PC-3 (cell line): ENCODE data around the gene HOXD4.

Experiments used
- CTCF ChIP-seq: fragments of 300-600 bp; sonication (generic); conservative IDR thresholded peaks from 2 replicates; pipeline ENCODE4 v1.5.1; 2017; ENCODE audit warnings: antibody characterized with exemption, low read depth, mild to moderate bottlenecking, low read length
- EZH2 ChIP-seq: fragments of 300-600 bp; sonication (generic); IDR thresholded peaks from one replicate; pipeline ENCODE4 v1.6.1; 2017; ENCODE audit warnings: antibody characterized with exemption, mild to moderate bottlenecking, low read length; ENCODE audit not compliant: unreplicated experiment
- EZH2phosphoT487 ChIP-seq: fragments of 300-600 bp; sonication (generic); IDR thresholded peaks from 2 replicates; pipeline ENCODE4 v1.6.1; 2018; ENCODE audit warnings: mild to moderate bottlenecking, antibody characterized with exemption, low read length, borderline replicate concordance

DNA sequence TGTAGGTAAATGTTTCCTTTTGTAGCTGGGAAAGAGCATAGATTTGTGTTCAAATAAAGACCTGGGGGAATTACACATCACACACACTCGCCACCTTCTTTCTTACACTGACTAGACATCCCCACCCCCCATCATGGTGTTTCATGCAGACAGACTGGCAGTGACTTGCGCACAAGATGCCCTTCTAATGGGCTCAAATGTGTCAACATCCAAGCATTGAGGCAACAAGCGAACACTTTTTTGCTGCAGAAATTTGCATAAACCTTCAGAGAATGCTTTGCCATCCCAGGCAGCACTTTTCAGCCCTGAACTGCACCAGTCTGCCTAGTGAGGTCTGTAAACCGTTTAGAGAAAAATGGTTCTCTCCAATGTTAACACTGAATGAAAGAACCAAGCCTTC, 17.3 kb upstream of the HOXD4 start:
- TF ChIP-seq CTCF (no peak), EZH2phosphoT487 (no peak), EZH2 (no peak)
